ENCODE results near the gene TMX3.

The TMX3 gene

GRCh38 chr18:68735483-68736343 is 20.8 kb upstream of the TMX3 start:
- no peaks in the 10 kb centered on the region for H3F3A ChIP-seq (ENCODE audit: insufficient read depth, low read length)
- H3K79me2 ChIP-seq (ENCODE audit: insufficient read depth, low read length) = no peaks in the 10 kb centered on the region
- H2AFZ ChIP-seq (ENCODE audit: low read length) = no peak overlapping the region
- no peaks in the 10 kb centered on the region for H3K36me3 ChIP-seq (ENCODE audit: insufficient read depth, low read length)
- no peak overlapping the region for H3K4me2 ChIP-seq (ENCODE audit: low read length)
- H3K4me1 ChIP-seq (ENCODE audit: insufficient read depth, low read length, severe bottlenecking) = no peaks in the 10 kb centered on the region
- H3K27ac ChIP-seq (ENCODE audit: low read depth, low read length, poor library complexity, severe bottlenecking) = no peak overlapping the region
- H3K27me3 ChIP-seq (ENCODE audit: insufficient read depth, low read length) = no peaks in the 10 kb centered on the region
- no peaks in the 10 kb centered on the region for H4K20me1 ChIP-seq (ENCODE audit: insufficient read depth, low read length)
- TF ChIP-seq CTCF (IDR thresholded peaks at IDR 0.05; ENCODE audit: low read length) (peak; percentile 80), EZH2 (IDR thresholded peaks at IDR 0.05; ENCODE audit: borderline replicate concordance, low read length) (no peak)
- H3K4me3 ChIP-seq (ENCODE audit: low read depth, low read length, poor library complexity, severe bottlenecking) = no peak overlapping the region
- no peak overlapping the region for H3K9ac ChIP-seq (ENCODE audit: low read length)
- H3K9me2 ChIP-seq (ENCODE audit: low read depth, low read length) = no peaks in the 10 kb centered on the region
- no peaks in the 10 kb centered on the region for H3K9me3 ChIP-seq (ENCODE audit: low read length)

GRCh38 chr18:68734308-68734707 is 19.4 kb upstream of the TMX3 start:
- H3K79me2 ChIP-seq (ENCODE audit: insufficient read depth, low read length) = no peaks in the 10 kb centered on the region
- no peaks in the 10 kb centered on the region for H3F3A ChIP-seq (ENCODE audit: insufficient read depth, low read length)
- TF ChIP-seq EZH2 (IDR thresholded peaks at IDR 0.05; ENCODE audit: borderline replicate concordance, low read length) (no peak), CTCF (IDR thresholded peaks at IDR 0.05; ENCODE audit: low read length) (no peak)
- H3K9me2 ChIP-seq (ENCODE audit: low read depth, low read length) = no peaks in the 10 kb centered on the region
- no peaks in the 10 kb centered on the region for H3K4me1 ChIP-seq (ENCODE audit: insufficient read depth, low read length, severe bottlenecking)
- no peak overlapping the region for H2AFZ ChIP-seq (ENCODE audit: low read length)
- H3K9ac ChIP-seq (ENCODE audit: low read length) = no peak overlapping the region
- H3K4me2 ChIP-seq (ENCODE audit: low read length) = no peak overlapping the region
- H3K4me3 ChIP-seq (ENCODE audit: low read depth, low read length, poor library complexity, severe bottlenecking) = no peak overlapping the region
- H3K9me3 ChIP-seq (ENCODE audit: low read length) = no peaks in the 10 kb centered on the region
- no peak overlapping the region for H3K27ac ChIP-seq (ENCODE audit: low read depth, low read length, poor library complexity, severe bottlenecking)
- H4K20me1 ChIP-seq (ENCODE audit: insufficient read depth, low read length) = no peaks in the 10 kb centered on the region
- H3K36me3 ChIP-seq (ENCODE audit: insufficient read depth, low read length) = no peaks in the 10 kb centered on the region
- no peaks in the 10 kb centered on the region for H3K27me3 ChIP-seq (ENCODE audit: insufficient read depth, low read length)

- Histone ChIP-seq H3K9me2 (ENCODE audit: low read depth, low read length) (no peaks in the 10 kb centered on the region), H3K27me3 (ENCODE audit: insufficient read depth, low read length) (no peaks in the 10 kb centered on the region), H3K4me3 (ENCODE audit: low read depth, low read length, poor library complexity, severe bottlenecking) (no peak overlapping the region), H3K9me3 (ENCODE audit: low read length) (no peaks in the 10 kb centered on the region), H2AFZ (ENCODE audit: low read length) (no peak overlapping the region), H4K20me1 (ENCODE audit: insufficient read depth, low read length) (no peaks in the 10 kb centered on the region), H3K4me1 (ENCODE audit: insufficient read depth, low read length, severe bottlenecking) (no peaks in the 10 kb centered on the region), H3K9ac (ENCODE audit: low read length) (no peak overlapping the region), H3K36me3 (ENCODE audit: insufficient read depth, low read length) (no peaks in the 10 kb centered on the region), H3K27ac (ENCODE audit: low read depth, low read length, poor library complexity, severe bottlenecking) (no peak overlapping the region), H3F3A (ENCODE audit: insufficient read depth, low read length) (no peaks in the 10 kb centered on the region), H3K4me2 (ENCODE audit: low read length) (no peak overlapping the region), H3K79me2 (ENCODE audit: insufficient read depth, low read length) (no peaks in the 10 kb centered on the region)
- TF ChIP-seq EZH2 (IDR thresholded peaks at IDR 0.05; ENCODE audit: borderline replicate concordance, low read length) (no peak), CTCF (IDR thresholded peaks at IDR 0.05; ENCODE audit: low read length) (peak; percentile 22; the same call in 1 of the 2 replicates)
Measured at GRCh38 chr18:68733707-68734106, 18.8 kb upstream of the TMX3 start.

Data from OCI-LY1 (cell line).